Activated CD8-positive, alpha-beta memory T cell treated with anti-CD3 and anti-CD28 coated beads for 24 hours (primary cell): ENCODE measurements around the gene FDXR.
"Not testable (repeated sequence)": the region's sequence is repeated elsewhere in the genome, so short reads cannot be mapped to it uniquely, and the experiment has no call there.

Experiments
- DNase-seq: peaks from one replicate; pipeline ENCODE4 v3.0.0-alpha.2; 2020

Gene FDXR

DNA sequence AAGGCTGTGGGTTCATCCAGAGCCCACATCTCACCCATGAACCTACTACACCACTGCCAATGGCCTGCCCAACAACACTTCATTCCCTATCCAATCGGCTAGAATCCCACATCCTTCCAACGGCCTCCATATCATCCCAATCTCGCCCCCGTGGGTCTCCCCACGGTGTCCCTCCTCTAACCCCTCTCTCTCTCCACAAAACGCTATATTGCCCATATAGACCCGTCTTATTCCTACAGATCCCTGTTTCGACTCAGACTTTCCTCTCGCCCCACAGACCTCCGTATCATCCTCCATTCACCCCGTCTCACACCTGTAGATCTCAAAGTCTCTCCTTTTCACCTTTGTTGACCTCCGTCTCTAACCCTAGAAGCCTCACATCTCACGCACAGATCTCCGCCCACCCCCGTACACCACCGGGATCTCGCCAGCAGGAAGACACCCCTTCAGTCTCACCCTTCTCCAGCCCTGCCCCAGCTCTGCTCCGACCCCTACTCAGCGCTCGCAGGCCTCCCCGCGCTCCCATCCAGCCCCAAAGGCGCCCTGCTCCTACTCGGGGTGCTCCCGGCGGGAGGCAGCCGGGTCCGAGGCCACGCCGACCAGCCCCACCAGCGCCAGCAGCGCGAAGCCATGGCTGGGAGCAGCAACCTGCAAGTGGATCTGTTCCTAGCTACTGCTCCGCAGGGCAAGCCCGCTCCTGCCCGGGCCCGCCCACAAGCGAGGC lies at the start of gene FDXR:
TSS of gene FDXR (minus strand) at position 682 of the 724 bp plus-strand sequence. CDS start at position 632, 50 bp downstream.
- DNase-seq = no peak

DNA sequence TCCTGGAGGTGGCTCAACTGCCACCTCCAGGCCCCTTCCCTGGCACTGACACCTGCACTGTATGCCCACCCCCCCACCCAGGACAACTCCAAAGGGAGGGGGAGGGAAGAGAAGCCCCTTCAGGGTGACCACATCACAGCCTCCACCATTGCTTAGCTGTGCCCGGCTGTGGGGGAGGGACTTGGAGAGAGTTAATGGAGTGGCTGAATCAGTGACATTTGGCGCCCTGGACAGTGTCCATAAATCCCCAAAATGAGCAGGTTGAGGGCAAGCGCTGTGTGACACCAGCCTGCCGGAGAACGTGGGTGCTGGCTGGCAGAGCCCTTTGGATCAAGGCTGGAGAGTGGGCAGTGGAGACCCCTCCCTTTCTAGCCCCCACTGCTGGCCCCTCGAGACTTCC lies 49.4 kb upstream of the FDXR start:
- no peak for DNase-seq

GRCh38 chr17:74921769-74922168 lies 49.0 kb upstream of the FDXR start:
- no peak for DNase-seq

GRCh38 chr17:74921026-74921681 lies 48.4 kb upstream of the FDXR start:
- DNase-seq = no peak

DNA sequence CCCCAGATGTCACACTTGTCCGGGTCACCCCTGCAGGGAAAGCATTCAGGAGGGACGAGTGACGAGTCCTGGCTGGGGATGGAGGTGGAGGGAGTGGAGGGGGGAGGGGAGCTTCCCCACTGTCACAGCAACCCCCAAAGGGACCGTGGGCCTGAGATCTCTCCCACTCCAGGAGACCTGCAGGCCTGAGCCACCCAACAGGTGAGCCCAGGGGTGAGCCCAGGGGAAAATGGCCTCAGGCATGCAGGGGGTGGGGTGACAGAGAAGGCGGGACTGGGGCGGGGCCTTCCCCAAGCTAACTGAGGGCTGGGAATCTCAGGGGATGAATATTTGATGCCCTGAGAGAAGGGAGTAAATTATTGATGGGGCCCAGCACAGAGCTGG lies 47.8 kb upstream of the FDXR start:
- no peak for DNase-seq

GRCh38 chr17:74920306-74920620 lies 47.5 kb upstream of the FDXR start:
- DNase-seq = no peak

DNA sequence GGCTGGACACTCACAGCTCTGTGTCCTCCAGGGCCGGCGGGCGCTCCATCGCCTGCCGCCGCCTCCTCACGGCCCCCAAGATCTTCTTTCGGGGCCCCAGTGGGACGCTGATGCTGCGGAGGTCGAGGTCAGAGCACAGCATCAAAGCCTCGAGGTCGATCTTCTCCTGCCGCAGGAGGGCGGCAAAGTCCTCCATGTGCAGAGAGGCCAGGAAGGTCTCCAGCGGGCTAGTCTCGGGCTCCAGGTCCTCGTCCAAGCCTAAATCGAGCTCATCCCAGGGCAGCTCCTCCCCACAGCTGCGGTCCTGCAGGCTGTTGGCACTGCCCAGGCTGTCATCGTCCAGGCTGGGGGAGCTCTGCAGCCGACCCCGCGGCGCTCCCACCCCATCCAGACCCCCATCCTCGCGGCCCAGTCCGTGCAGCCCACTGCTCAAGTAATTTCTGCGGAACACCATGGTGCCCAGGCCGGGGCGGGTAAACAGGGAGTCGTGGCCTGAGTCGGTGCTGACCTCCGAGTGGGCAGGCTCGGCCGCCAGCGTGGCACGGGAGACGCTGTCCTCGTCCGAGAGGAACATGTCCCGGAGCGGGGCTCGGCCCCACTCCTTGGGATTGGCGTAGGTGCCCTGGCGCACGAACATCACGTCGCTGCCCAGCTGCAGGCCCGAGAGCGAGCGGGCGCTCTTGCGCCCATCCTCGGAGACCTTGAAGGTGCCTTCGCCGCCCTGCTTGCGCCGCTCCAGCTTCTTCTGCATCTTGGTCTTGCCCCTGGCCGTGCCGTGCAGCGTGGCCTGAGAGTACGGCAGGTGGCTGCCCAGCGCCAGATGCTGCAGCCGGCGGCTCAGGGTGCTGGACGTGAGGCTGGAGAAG lies 46.9 kb upstream of the FDXR start:
- DNase-seq = no peak

GRCh38 chr17:74918906-74919305 lies 46.1 kb upstream of the FDXR start:
- no peak for DNase-seq

GRCh38 chr17:74917430-74917829 lies 44.6 kb upstream of the FDXR start:
- no peak for DNase-seq

DNA sequence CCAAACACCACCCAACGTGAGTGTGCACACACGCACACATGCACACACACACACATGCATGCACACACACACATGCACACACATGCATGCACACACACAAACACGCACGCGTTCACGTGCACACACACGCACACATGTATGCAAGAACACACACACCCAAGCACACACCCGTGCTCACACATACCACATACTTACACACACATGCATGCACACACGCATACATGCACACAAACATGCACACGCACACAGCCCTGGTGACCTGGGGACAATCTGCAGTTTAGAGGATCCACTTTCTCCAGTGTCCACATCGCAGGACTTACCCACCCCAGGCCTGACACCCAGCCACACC lies 44.0 kb upstream of the FDXR start:
- no peak for DNase-seq

- DNase-seq = no peak
Observed at GRCh38 chr17:74916136-74916850, 43.5 kb upstream of the FDXR start.

DNA sequence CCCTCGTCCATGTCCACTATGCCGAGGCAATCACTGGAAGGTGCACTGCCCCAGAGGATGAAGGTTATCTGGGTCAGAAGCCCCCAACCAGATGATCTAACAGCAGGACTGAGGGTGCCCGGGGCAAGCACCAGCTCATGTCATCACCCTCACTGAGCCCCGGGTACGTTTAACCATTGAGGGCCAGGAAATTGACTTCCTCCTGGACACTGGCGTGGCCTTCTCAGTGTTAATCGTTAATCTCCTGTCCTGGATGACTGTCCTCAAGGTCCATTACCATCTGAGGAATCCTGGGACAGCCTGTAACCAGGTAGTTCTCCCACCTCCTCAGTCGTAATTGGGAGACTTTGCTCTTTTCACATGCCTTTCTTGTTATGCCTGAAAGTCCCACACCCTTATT lies 38.6 kb upstream of the FDXR start:
- not testable (repeated sequence) for DNase-seq

DNA sequence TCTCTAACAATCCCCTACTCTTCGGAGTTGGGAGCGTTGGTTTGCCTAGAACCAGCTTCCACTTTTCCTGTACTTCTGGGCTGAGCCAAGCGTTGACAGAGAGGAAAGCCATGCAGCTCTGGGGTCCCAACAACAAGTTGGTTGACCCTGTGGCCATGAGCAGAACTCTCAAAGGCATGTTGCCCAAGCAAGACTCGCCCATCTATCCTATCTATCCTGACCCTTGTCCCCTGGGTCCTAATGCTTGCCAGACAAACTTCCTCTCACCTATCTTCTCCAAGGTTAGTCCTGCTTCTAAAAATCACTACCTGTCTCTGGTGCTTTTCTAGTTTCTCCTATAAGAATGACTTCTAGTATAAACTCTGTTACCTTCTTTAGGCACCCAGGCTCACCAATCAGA lies 36.3 kb upstream of the FDXR start:
- DNase-seq = not testable (repeated sequence)

DNA sequence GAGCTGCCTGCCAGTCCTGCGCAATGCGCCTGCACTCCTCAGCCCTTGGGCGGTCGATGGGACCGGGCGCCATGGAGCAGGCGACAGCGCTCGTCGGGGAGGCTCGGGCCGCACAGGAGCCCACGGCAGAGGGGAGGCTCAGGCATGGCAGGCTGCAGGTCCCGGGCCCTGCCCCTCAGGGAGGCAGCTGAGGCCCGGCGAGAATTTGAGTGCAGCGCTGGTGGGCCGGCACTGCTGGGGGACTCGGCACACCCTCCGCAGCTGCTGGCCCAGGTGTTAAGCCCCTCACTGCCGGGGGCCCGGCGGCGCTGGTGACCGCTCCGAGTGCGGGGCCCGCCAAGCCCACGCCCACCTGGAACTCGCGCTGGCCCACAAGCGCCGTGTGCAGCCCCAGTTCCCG lies 34.2 kb upstream of the FDXR start:
- DNase-seq = no peak

DNA sequence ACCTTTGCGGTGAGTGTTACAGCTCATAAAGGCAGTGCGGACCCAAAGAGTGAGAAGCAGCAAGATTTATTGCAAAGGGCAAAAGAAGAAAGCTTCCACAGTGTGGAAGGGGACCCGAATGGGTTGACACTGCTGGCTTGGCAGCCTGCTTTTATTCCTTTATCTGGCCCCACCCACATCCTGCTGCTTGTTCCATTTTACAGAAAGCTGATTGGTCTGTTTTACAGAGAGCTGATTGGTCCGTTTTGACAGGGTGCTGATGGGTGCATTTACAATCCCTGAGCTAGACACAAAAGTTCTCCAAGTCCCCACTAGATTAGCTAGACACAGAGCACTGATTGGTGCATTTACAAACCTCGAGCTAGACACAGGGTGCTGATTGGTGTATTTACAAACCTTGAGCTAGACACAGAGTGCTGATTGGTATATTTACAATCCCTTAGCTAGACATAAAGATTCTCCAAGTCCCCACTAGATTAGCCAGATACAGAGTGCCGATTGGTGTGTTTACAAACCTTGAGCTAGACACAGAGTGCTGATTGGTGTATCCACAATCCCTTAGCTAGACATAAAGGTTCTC lies 33.5 kb upstream of the FDXR start:
- not testable (repeated sequence) for DNase-seq

DNA sequence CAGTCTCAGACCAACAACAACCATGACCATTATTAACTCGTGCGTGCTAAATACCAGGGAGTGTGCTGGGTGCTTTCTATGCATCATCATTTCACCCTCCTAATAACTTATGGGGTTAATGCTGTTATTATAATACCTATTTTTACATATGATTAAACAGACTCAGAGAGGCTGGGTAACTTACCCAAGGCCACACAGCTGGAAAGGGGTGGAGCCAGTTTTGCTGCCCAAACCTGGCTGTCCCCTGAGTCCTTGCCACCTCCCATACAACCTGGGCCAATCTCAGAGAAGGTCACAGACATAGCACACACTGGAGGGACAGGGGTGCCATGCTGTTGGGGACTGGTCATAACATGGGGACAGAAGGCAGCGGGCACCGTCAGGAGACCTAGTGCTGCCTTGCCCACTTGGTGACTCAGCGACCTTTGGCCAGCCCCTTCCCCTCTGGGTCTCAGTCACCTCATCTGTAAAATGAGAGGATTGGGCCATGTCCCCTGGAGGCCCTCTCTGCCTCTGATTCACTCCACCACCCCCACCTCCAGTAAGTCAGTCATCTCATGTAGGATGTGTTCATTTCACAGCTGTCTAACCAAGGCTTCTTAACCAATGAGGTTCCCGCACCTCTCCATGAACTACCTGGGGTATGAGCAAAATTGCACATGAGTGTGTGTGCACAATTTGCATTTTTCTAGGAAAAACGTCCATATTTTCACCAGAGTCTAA lies 32.1 kb upstream of the FDXR start:
- DNase-seq = no peak

GRCh38 chr17:74903671-74904070 lies 30.9 kb upstream of the FDXR start:
- no peak for DNase-seq

DNA sequence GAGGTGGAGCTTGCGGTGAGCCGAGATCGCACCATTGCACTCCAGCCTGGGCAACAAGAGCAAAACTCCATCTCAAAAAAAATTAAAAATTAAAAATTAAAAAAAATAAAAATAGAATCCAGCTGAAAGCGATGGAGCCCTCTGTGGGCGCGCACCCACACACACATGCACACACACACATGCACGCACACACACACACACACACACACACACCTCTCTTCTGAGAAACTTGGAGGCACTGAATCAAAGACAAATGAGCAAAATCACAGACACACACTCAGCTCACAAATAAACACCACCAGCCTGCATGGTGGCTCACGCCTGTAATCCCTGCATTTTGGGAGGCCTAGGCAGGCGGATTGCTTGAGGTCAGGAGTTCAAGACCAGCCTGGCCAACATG lies 30.2 kb upstream of the FDXR start:
- DNase-seq = no peak

DNA sequence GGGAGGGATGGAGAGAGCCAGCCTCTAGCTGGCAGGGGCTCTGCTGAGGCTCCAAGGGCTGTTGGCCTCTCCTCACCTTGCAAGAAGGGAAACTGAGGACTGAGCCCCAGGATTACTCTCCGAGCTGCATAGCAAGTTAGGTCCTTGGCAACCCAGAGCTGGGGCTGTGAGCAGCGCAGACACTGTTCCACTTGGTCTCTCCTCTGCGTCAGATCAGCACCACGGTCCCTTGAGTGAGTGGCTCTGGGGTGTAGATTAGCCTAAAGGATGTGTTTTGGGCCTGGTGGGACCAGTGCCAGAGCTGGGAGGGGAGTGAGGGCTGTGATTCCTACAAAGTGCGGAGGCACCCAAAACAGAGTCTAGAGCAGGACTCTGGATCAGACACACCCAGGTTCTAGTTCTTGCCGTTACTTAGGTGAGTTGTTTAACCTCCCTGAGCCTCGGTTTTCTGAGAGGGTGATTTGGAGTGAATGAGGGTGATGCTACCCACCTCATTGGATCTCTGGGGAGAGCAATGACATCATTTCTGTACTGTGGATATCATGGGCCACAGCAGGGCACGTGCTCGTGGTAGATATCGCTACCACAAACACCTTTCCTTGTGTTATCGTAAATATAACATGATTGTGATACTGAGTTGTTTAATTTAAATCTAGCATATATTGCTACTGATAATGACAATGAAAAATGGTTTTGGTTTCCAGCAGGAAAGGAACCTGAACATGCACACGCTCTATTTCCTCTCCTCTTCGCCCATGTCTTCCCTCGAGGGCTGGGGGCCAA lies 28.8 kb upstream of the FDXR start:
- no peak for DNase-seq

DNA sequence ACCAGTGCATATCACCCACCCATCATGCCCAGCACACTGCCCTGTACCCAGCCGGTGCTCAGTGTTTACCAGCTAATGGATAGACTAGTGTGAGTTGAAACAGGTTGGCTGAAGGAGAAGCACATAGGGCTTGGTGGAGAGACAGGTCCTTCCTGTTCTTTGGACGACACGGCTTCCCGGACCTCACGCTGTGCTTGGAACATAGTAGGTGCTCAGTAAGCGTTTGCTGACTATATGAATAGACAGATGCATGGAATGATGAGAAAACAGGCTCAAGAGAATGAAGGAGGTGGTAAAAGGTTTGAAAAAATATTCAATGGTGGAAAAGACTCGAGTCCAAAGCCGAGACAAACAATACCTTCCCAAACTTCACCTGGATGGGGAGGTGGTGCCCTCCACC lies 27.4 kb upstream of the FDXR start:
- no peak for DNase-seq

GRCh38 chr17:74898376-74898946 lies 25.7 kb upstream of the FDXR start:
- DNase-seq = no peak
